Right lobe of liver (tissue), 4 donors: Measurements from ENCODE around the gene PREX1.

Source experiments
- POLR2A ChIP-seq: fragments of 450-650 bp; IDR thresholded peaks from one replicate; pipeline ENCODE4 v1.6.1; 2017; ENCODE audit warnings: antibody characterized with exemption, mild to moderate bottlenecking
- TF ChIP-seq, protein P1 (sequence below), 4 donors: fragments of 200-600 bp in 3 of 4; fragments of 450-650 bp in 1 of 4; IDR thresholded peaks; one replicate each; pipeline versions ENCODE4 v1.5.1 to v1.8.0; 2016 to 2022; ENCODE audit warnings: antibody characterized with exemption in 4 of 4, mild to moderate bottlenecking in 2 of 4
- donor health status: DM: no; HTN: no; CAD: no.
- donor health status: DM: no; HTN: no; CAD: no.
- donor health status: DM: no; HTN: yes; CAD: no.

DNA sequence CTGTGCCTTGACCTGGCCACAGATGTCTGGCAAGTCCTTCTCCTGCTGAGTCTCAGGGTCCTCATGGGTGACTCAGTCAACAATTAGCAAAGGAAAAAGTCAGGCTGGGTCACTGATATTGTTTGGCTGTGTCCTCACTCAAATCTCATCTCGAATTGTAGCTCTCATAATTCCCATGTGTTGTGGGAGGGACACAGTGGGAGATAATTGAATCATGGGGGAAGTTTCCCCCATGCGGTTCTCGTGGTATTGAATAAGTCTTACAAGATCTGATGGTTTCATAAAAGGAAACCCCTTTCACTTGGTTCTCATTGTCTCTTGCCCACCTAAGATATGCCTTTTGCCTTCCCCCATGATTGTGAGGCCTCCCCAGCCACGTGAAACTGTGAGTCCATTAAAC is 45.7 kb downstream of the PREX1 start:
- TF ChIP-seq, protein P1, sequence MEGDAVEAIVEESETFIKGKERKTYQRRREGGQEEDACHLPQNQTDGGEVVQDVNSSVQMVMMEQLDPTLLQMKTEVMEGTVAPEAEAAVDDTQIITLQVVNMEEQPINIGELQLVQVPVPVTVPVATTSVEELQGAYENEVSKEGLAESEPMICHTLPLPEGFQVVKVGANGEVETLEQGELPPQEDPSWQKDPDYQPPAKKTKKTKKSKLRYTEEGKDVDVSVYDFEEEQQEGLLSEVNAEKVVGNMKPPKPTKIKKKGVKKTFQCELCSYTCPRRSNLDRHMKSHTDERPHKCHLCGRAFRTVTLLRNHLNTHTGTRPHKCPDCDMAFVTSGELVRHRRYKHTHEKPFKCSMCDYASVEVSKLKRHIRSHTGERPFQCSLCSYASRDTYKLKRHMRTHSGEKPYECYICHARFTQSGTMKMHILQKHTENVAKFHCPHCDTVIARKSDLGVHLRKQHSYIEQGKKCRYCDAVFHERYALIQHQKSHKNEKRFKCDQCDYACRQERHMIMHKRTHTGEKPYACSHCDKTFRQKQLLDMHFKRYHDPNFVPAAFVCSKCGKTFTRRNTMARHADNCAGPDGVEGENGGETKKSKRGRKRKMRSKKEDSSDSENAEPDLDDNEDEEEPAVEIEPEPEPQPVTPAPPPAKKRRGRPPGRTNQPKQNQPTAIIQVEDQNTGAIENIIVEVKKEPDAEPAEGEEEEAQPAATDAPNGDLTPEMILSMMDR (IDR thresholded peaks at IDR 0.05): no peak
- TF ChIP-seq POLR2A: no peak
